ENCODE data around the gene CTNND2.

DNA sequence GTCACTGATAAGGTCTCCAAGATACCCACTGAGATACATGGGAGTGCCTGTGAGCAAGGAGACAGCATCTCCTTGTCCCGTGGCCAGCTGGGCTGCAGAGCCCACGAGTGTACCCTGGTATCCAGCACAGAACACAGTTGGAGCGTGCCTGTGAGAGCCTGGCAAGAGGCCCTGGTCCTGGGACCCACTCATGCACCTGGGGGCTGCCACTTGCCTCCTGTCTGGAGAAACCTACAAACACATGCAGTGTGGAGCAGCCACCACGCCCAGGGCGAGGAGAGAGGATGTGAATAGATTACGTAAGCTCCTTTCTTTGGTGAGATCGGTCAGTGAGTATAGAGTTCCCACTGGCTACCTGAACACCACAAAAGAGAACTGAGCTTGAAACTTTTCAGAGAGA, 88.3 kb downstream of the CTNND2 start:
- TF ChIP-seq, protein P1, sequence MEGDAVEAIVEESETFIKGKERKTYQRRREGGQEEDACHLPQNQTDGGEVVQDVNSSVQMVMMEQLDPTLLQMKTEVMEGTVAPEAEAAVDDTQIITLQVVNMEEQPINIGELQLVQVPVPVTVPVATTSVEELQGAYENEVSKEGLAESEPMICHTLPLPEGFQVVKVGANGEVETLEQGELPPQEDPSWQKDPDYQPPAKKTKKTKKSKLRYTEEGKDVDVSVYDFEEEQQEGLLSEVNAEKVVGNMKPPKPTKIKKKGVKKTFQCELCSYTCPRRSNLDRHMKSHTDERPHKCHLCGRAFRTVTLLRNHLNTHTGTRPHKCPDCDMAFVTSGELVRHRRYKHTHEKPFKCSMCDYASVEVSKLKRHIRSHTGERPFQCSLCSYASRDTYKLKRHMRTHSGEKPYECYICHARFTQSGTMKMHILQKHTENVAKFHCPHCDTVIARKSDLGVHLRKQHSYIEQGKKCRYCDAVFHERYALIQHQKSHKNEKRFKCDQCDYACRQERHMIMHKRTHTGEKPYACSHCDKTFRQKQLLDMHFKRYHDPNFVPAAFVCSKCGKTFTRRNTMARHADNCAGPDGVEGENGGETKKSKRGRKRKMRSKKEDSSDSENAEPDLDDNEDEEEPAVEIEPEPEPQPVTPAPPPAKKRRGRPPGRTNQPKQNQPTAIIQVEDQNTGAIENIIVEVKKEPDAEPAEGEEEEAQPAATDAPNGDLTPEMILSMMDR (conservative IDR thresholded peaks at IDR 0.05 in 1 of 2, IDR thresholded peaks at IDR 0.05 in 1 of 2; ENCODE audit: extremely low read depth in 1 of 2, insufficient read depth in 1 of 2, low read depth in 1 of 2, low read length in 2 of 2), result no peak
- TF ChIP-seq EZH2 (IDR thresholded peaks at IDR 0.05; ENCODE audit: borderline replicate concordance, low read length), result no peak
